Superior temporal gyrus (tissue), 1 donor: ENCODE data around the gene GDPD5.

Experiments used
- DNase-seq: peaks from one replicate; pipeline ENCODE4 v3.0.0-alpha.2; 2016; ENCODE audit errors: extremely low spot score

Gene GDPD5

GRCh38 chr11:75471176-75471973, 54.4 kb downstream of the GDPD5 start:
- DNase-seq = no peak

- DNase-seq = peak; percentile 26
Measured at GRCh38 chr11:75470476-75471080, 55.2 kb downstream of the GDPD5 start.

- DNase-seq = no peak
Measured at GRCh38 chr11:75469785-75470405, 55.8 kb downstream of the GDPD5 start.

- DNase-seq = no peak
Measured at GRCh38 chr11:75468534-75469340, 57.0 kb downstream of the GDPD5 start.

GRCh38 chr11:75467881-75468280, 57.9 kb downstream of the GDPD5 start:
- no peak for DNase-seq

GRCh38 chr11:75467311-75467710, 58.4 kb downstream of the GDPD5 start:
- no peak for DNase-seq

GRCh38 chr11:75465701-75466531, 59.8 kb downstream of the GDPD5 start:
- no peak for DNase-seq

- no peak for DNase-seq
Measured at GRCh38 chr11:75463106-75463774, 62.5 kb downstream of the GDPD5 start.

- no peak for DNase-seq
Measured at GRCh38 chr11:75462117-75462653, 63.6 kb downstream of the GDPD5 start.

GRCh38 chr11:75461151-75461550, 64.6 kb downstream of the GDPD5 start:
- no peak for DNase-seq

- DNase-seq = no peak
Measured at GRCh38 chr11:75456596-75457183, 69.1 kb downstream of the GDPD5 start.

- DNase-seq = no peak
Measured at GRCh38 chr11:75454987-75455386, 70.8 kb downstream of the GDPD5 start.

GRCh38 chr11:75453916-75454655, 71.7 kb downstream of the GDPD5 start:
- peak; percentile 18 for DNase-seq

- DNase-seq = no peak
Measured at GRCh38 chr11:75450826-75451821, 74.6 kb downstream of the GDPD5 start.

GRCh38 chr11:75450236-75450635, 75.5 kb downstream of the GDPD5 start:
- no peak for DNase-seq

GRCh38 chr11:75449776-75450175, 76.0 kb downstream of the GDPD5 start:
- no peak for DNase-seq

GRCh38 chr11:75449271-75449670, 76.5 kb downstream of the GDPD5 start:
- DNase-seq = no peak

- DNase-seq = no peak
Measured at GRCh38 chr11:75447415-75447814, 78.3 kb downstream of the GDPD5 start.
